B cell (primary cell): ENCODE data around the gene ELOF1. TPM values are rescaled to one million over a fixed set of nuclear protein-coding genes. Genes with fewer than 3 reads are reported as not detected.

Experiments
- ATAC-seq: fragments of 200-7000 bp; cut with Tn5 transposase; one replicate; pipeline ENCODE4 v1.10.0; 2021; ENCODE audit warnings: low read depth, mild to moderate bottlenecking, moderate number of reproducible peaks, moderate library complexity
- CTCF ChIA-PET: fragments of 350-600 bp; sonication (Branson Sonifier 250); formaldehyde crosslinking; loops from one replicate; lab custom pipeline; 2021; ENCODE audit warnings: antibody characterized with exemption, inconsistent platforms; lab: Charles Lee
- POLR2A ChIA-PET: fragments of 350-600 bp; sonication (Branson Sonifier 250); formaldehyde crosslinking; loops from one replicate; lab custom pipeline; 2021; ENCODE audit warnings: antibody characterized with exemption; lab: Charles Lee
- DNase-seq: peaks from one replicate; pipeline ENCODE4 v3.0.0; 2013
- H2AFZ ChIP-seq: 2 replicates; pipeline ENCODE4 v1.6.1; 2012; ENCODE audit warnings: mild to moderate bottlenecking, low read depth, low read length; ENCODE audit not compliant: insufficient read depth, poor library complexity, severe bottlenecking
- H3K27ac ChIP-seq, 2 donors: 1 replicate in 1 of 2; 2 replicates in 1 of 2; pipeline ENCODE4 v1.5.1; 2012 to 2013; ENCODE audit warnings: low read length in 2 of 2, mild to moderate bottlenecking in 2 of 2, moderate library complexity in 1 of 2
- H3K27me3 ChIP-seq, 4 experiments: fragments of 200-600 bp in 1 of 4; sonication (generic) in 1 of 4; replicated peaks in 1 of 4; 1 replicate in 2 of 4; 2 replicates in 2 of 4; pipeline versions ENCODE4 v1.6.1 to v1.7.0; 2013 to 2016; ENCODE audit warnings: low read length in 3 of 4, mild to moderate bottlenecking in 2 of 4, mixed read lengths in 1 of 4, moderate library complexity in 1 of 4; ENCODE audit not compliant: insufficient read depth in 4 of 4, control insufficient read depth in 3 of 4; ENCODE audit errors: control extremely low read depth in 1 of 4
- H3K36me3 ChIP-seq, 2 experiments: replicated peaks in 1 of 2; 1 replicate in 1 of 2; 2 replicates in 1 of 2; pipeline versions ENCODE4 v1.6.1 to v1.7.1; 2013; ENCODE audit warnings: low read length in 1 of 2; ENCODE audit not compliant: insufficient read depth in 2 of 2, control insufficient read depth in 1 of 2; ENCODE audit errors: control extremely low read depth in 1 of 2, extremely low read depth in 1 of 2
- H3K4me1 ChIP-seq, 2 donors: fragments of 200-600 bp in 1 of 2; sonication (generic) in 1 of 2; 1 replicate in 1 of 2; 2 replicates in 1 of 2; pipeline versions ENCODE4 v1.5.1 to v1.6.1; 2013 to 2017; ENCODE audit warnings: low read length in 2 of 2; ENCODE audit not compliant: control insufficient read depth in 2 of 2, insufficient read depth in 2 of 2
- H3K4me2 ChIP-seq: replicated peaks from 2 replicates; pipeline ENCODE3; 2012; ENCODE audit warnings: mild to moderate bottlenecking, low read depth, low read length; ENCODE audit not compliant: poor library complexity, severe bottlenecking
- H3K4me3 ChIP-seq, 5 experiments: fragments of 200-600 bp in 1 of 5; sonication (generic) in 1 of 5; 1 replicate in 3 of 5; 2 replicates in 2 of 5; pipeline versions ENCODE4 v1.5.1 to v1.7.0; 2011 to 2016; ENCODE audit warnings: low read length in 4 of 5, mild to moderate bottlenecking in 4 of 5, low read depth in 2 of 5, control low read depth in 1 of 5, moderate library complexity in 1 of 5; ENCODE audit not compliant: insufficient read depth in 1 of 5; ENCODE audit errors: control extremely low read depth in 1 of 5, extremely low read depth in 1 of 5
- H3K79me2 ChIP-seq: fragments of 200-600 bp; sonication (generic); one replicate; pipeline ENCODE4 v1.6.0; 2016; ENCODE audit warnings: low read length; ENCODE audit not compliant: control insufficient read depth, insufficient read depth
- H3K9ac ChIP-seq: fragments of 200-600 bp; sonication (generic); 2 replicates; pipeline ENCODE4 v1.6.1; 2017; ENCODE audit warnings: mild to moderate bottlenecking, low read length, moderate library complexity
- H3K9me3 ChIP-seq, 3 donors: one replicate each; pipeline versions ENCODE4 v1.6.1 to v1.7.1; 2013; ENCODE audit warnings: low read length in 2 of 3; ENCODE audit not compliant: control insufficient read depth in 2 of 3, insufficient read depth in 1 of 3; ENCODE audit errors: control extremely low read depth in 1 of 3
- H4K20me1 ChIP-seq: 2 replicates; pipeline ENCODE4 v1.6.0; 2012; ENCODE audit warnings: mild to moderate bottlenecking, low read length; ENCODE audit not compliant: insufficient read depth, control insufficient read depth, poor library complexity, severe bottlenecking
- H3K27ac Mint-ChIP-seq: one replicate; pipeline ENCODE4 v1.8.0; 2021; ENCODE audit warnings: mixed read lengths
- H3K27me3 Mint-ChIP-seq: one replicate; pipeline ENCODE4 v1.8.0; 2021; ENCODE audit warnings: mixed read lengths
- H3K4me1 Mint-ChIP-seq: one replicate; pipeline ENCODE4 v1.8.0; 2021; ENCODE audit warnings: mixed read lengths
- H3K4me3 Mint-ChIP-seq: one replicate; pipeline ENCODE4 v1.8.0; 2021; ENCODE audit warnings: mixed read lengths
- H3K9me3 Mint-ChIP-seq: one replicate; pipeline ENCODE4 v1.8.0; 2022; ENCODE audit warnings: mixed read lengths; ENCODE audit not compliant: insufficient read depth
- EZH2 ChIP-seq: IDR thresholded peaks from 2 replicates; pipeline ENCODE4 v1.6.1; 2012; ENCODE audit warnings: borderline replicate concordance, low read depth, mild to moderate bottlenecking, moderate library complexity, low read length; ENCODE audit not compliant: insufficient read depth, poor library complexity, severe bottlenecking
- WGBS: methylation state at CpG from one replicate; pipeline ENCODE4 v1.1.5; 2013; ENCODE audit warnings: missing lambda C conversion rate; ENCODE audit not compliant: insufficient coverage; 5-methylcytosine and 5-hydroxymethylcytosine counted together
- intact Hi-C: fragments of 100-400 bp; cut with micrococcal nuclease; formaldehyde crosslinking; loops from one replicate; pipeline ENCODE4 v1.10.0; 2022
- polyA plus RNA-seq: library from polyadenylated mRNA; depleted of rRNA; stranded (reverse); fragments of >200 nt; gene quantifications from 2 replicates; pipeline ENCODE4 v1.2.3, GENCODE V29; 2012
- total RNA-seq, 2 donors: library from RNA; stranded (reverse); fragments of 120-200 nt in 1 of 2; gene quantifications; 1 replicate in 1 of 2; 2 replicates in 1 of 2; pipeline versions ENCODE4 v1.2.3 to v1.2.4, GENCODE V29; 2013 to 2022
- TF ChIP-seq, protein P1 (sequence below): fragments of 200-600 bp; IDR thresholded peaks from one replicate; pipeline ENCODE4 v1.8.0; 2022; ENCODE audit warnings: antibody characterized with exemption, mild to moderate bottlenecking

Gene ELOF1
- total and polyA plus RNA-seq, 2 donors (not counting 1 experiment from before 2014, with no cell fraction given), result 69.5 to 76.2 TPM

- intact Hi-C loops, result no loop called here
- Histone ChIP-seq H3K9ac (no peak overlapping the region), H3K4me2 (no peak overlapping the region), H3K79me2 (peaks cover 37% of the 10 kb centered on the region), H4K20me1 (peaks cover 37% of the 10 kb centered on the region), H3K9me3 (no peaks in the 10 kb centered on the region), H3K36me3 (peaks cover 0 to 33% of the 10 kb centered on the region in 2 experiments), H2AFZ (no peak overlapping the region), H3K27me3 (no peaks in the 10 kb centered on the region), H3K4me1 (peaks cover 41 to 74% of the 10 kb centered on the region in 2 donors), H3K27ac (no peak overlapping the region), H3K4me3 (no peak overlapping the region)
- WGBS, result 90% methylated on average over 2 of the region's 4 CpGs
- DNase-seq (no peak), ATAC-seq (no peak)
- Mint-ChIP-seq H3K4me1 (peaks cover 63% of the 10 kb centered on the region), H3K4me3 (peak overlapping the region; percentile 18), H3K27ac (peak overlapping the region; percentile 10), H3K9me3 (no peaks in the 10 kb centered on the region), H3K27me3 (no peaks in the 10 kb centered on the region)
- ChIA-PET POLR2A (interaction anchor here (0.6 to 0.7 kb wide), 4 partner anchors 11 to 754 kb away, joined by 3 to 6 read pairs (median 4); no protein-coding TSS in a partner anchor), CTCF (interaction anchor here (0.6 to 10.7 kb wide), 5 partner anchors 21 to 504 kb away, joined by 3 to 289 read pairs (median 3); no protein-coding TSS in a partner anchor)
- no peak for TF ChIP-seq EZH2
- TF ChIP-seq, protein P1, sequence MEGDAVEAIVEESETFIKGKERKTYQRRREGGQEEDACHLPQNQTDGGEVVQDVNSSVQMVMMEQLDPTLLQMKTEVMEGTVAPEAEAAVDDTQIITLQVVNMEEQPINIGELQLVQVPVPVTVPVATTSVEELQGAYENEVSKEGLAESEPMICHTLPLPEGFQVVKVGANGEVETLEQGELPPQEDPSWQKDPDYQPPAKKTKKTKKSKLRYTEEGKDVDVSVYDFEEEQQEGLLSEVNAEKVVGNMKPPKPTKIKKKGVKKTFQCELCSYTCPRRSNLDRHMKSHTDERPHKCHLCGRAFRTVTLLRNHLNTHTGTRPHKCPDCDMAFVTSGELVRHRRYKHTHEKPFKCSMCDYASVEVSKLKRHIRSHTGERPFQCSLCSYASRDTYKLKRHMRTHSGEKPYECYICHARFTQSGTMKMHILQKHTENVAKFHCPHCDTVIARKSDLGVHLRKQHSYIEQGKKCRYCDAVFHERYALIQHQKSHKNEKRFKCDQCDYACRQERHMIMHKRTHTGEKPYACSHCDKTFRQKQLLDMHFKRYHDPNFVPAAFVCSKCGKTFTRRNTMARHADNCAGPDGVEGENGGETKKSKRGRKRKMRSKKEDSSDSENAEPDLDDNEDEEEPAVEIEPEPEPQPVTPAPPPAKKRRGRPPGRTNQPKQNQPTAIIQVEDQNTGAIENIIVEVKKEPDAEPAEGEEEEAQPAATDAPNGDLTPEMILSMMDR, result no peak
These were observed 2.2 kb downstream of the ELOF1 start for GRCh38 chr19:11556634-11557420.

GRCh38 chr19:11555246-11555645 is 3.8 kb downstream of the ELOF1 start:
- Histone ChIP-seq H3K79me2 (peaks cover 37% of the 10 kb centered on the region), H4K20me1 (peaks cover 37% of the 10 kb centered on the region), H3K4me1 (peaks cover 34 to 66% of the 10 kb centered on the region in 2 donors), H3K27me3 (no peaks in the 10 kb centered on the region), H3K9ac (no peak overlapping the region), H3K36me3 (peaks cover 0 to 34% of the 10 kb centered on the region in 2 experiments), H3K4me3 (no peak overlapping the region), H3K27ac (peak overlapping the region in 1 of 2 donors; percentile 84), H3K9me3 (no peaks in the 10 kb centered on the region), H3K4me2 (no peak overlapping the region), H2AFZ (no peak overlapping the region)
- Mint-ChIP-seq H3K27ac (peak overlapping the region; percentile 64), H3K9me3 (no peaks in the 10 kb centered on the region), H3K4me3 (peak overlapping the region; percentile 47), H3K27me3 (no peaks in the 10 kb centered on the region), H3K4me1 (peaks cover 56% of the 10 kb centered on the region)
- no peak for DNase-seq
- WGBS, result 96% methylated on average over 4 of the region's 6 CpGs
- intact Hi-C loops, result no loop called here
- POLR2A ChIA-PET, result interaction anchor here (0.6 to 0.7 kb wide), 2 partner anchors 35 to 171 kb away, joined by 3 to 8 read pairs; no protein-coding TSS in a partner anchor
- TF ChIP-seq, protein P1, result no peak
- TF ChIP-seq EZH2, result no peak
- CTCF ChIA-PET, result interaction anchor here (10.7 kb wide), 1 partner anchor 32 kb away, joined by 289 read pairs; no protein-coding TSS in a partner anchor
- no peak for ATAC-seq
